Measurements from ENCODE around the gene ZNF561.

Gene ZNF561

GRCh38 chr19:9570255-9570654 is 50.8 kb downstream of the ZNF561 start:
- DNase-seq, result no peak

GRCh38 chr19:9566729-9567128 is 54.3 kb downstream of the ZNF561 start:
- DNase-seq, result no peak

GRCh38 chr19:9565900-9566705 is 54.9 kb downstream of the ZNF561 start:
- DNase-seq, result no peak

Data from NCI-H146 (cell line).